Activated CD8-positive, alpha-beta memory T cell treated with anti-CD3 and anti-CD28 coated beads, Interleukin-2, amount 50 U/mL, for 48 hours (primary cell): ENCODE results near the gene GRK5.
"Not testable (repeated sequence)": the region's sequence is repeated elsewhere in the genome, so short reads cannot be mapped to it uniquely, and the experiment has no call there.

ENCODE experiments used
- DNase-seq: peaks from one replicate; pipeline ENCODE4 v3.0.0-alpha.2; 2020

The GRK5 gene

DNA sequence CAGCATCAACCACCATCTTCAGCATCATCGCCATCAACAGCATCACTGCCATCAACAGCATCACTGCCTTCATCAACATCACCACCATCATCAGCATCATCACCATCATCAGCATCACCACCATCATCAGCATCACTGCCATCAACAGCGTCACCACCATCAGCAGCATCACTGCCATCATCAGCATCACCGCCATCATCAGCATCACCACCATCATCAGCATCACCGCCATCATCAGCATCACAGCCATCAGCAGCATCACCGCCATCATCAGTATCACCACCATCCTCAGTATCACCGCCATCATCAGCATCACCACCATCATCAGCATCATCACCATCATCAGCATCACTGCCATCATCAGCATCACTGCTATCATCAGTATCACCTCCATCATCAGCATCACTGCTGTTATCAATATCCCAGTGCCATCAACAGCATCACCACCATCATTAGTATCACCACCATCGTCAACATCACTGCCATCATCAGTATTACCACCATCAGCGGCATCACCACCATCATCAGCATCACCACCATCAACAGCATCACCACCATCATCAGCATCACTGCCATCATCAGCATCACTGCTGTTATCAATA, 220.0 kb downstream of the GRK5 start:
- DNase-seq, result no peak

DNA sequence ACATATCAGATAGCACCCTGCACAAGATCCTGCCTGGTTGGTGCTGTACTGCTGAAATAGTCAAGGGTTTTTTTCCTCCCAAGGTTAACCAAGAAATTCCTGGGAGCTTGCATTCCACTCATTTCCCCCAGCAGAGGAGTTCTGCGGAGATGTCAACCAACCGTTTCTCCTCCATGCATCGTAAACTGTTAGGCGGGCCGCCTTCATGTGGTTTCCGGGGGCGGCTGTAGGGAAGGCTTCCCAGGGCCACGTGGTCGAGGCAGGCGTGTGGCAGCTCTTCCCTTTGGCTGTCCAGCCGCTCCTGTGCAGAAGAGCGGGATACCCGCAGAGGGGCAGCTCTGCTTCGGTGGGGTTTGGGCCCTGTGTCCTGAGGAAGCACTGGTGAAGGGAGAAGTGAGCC, 221.4 kb downstream of the GRK5 start:
- no peak for DNase-seq

DNA sequence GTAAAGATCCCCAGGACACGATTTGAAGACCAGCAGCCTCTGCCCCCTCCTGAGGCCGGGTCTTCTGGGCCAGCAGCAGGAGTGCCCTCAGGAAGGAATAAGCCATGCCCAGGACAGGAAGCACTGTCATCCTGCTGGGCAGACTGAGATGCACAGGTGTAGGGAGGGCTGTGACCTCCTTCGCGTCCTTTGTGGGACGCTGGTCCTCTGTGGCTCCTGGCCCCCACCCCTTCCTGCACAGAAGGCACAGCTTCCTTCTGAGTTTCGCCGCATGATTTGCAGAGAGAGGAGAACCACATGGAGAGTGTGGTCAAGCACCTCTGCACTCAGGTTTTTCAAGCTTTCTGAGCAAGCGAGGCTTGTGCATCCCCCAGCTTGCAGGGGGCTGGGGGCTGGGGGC, 222.4 kb downstream of the GRK5 start:
- no peak for DNase-seq

DNA sequence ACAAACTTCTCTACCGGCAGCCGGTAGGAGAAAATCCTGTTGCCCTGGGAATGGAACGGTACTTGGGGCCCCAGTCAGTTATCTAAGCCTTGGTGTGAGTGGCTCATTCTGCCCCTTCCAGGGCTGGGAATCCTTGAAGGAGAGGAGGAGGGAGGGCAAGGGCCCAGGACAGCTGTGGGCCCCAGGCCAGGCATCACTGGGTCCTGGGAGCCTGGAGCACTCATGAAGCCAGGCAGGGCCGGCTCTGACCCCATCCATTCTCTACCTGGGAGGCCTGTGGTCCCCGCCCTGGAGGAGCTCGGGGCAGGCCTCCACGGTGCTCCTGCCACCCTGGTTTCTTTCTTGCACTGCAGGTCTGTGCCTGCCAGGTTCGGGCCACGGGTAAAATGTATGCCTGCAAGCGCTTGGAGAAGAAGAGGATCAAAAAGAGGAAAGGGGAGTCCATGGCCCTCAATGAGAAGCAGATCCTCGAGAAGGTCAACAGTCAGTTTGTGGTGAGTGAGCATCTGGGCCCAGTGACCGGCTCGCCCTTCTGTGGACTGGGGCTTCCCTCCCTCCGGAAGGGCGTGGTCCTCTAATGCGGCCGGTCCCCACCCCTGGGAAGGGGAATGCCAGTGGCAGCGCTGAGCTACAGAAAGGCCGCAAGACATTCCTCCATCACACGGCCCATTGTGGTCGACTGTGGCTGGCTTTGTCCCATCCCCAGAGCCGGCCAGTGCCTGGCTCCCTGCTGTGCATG, 223.8 kb downstream of the GRK5 start:
- no peak for DNase-seq

DNA sequence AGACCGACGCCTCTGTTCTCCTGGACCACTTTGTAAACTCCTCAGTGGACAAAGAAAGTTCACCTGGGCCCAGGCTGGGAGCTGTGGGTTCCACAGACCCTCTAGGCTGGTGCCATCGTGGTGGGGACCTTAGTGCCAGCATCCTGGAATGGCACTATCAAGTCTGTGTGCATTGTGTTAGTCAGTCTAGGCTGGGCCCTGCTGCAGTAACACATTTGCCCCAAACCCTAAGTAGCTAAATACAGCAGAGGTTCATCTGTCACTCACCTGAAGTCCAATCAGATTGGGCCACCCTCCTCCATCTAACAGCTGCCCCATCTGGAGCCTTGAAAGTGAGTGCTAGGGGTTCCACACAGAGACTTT, 224.4 kb downstream of the GRK5 start:
- DNase-seq, result no peak

DNA sequence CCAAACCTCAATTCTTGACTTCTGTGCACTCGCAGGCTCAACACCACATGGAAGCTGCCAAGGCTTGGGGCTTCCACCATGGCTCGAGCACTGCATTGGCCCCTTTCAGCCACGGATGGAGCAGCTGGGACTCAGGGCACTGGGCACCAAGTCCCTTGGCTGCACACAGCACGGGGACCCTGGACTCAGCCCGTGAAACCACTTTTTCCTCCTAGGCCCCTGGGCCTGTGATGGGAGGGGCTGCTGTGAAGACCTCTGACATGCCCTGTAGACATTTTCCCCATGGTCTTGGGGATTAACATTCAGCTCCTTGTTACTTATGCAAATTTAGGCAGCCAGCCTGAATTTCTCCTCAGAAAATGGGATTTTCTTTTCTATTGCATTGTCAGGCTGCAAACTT, 227.6 kb downstream of the GRK5 start:
- DNase-seq, result not testable (repeated sequence)

DNA sequence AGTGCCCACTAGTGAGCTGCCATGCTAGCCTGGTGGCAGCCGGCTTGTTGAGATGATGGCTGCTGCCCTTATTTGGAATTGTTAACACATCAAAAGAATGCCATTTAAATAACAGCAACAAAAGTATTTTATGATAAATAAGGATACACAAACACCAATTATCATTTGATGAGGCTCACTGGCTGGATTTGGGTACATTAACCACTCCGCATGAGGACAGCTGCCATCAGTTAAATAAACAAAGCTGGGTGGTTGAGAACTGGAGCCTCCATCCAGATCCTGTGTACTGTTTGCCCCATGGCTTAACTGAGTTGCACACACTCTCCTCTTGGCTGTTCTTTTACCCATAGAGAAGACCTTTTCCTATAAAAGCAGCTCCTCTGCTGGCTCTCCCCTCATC, 231.3 kb downstream of the GRK5 start:
- DNase-seq, result no peak

DNA sequence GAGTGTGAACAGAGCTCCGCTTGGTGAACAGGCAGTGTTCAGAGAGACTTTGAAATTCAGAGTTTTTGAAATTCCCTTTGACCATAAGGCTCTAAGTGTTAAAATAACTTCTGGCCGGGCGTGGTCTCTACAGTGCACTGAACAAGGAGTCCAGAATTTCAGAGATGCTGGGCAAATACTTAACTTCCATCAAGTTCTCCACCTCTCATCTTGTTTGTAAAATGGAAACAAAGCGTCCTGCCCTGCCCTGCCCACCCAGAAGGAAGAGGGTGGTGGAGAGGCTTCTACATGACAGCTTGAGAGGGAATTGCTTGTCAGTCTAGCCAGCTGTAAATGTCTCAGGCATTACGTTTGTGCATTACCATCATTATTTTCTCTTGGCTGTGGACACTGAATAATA, 232.6 kb downstream of the GRK5 start:
- DNase-seq, result no peak

DNA sequence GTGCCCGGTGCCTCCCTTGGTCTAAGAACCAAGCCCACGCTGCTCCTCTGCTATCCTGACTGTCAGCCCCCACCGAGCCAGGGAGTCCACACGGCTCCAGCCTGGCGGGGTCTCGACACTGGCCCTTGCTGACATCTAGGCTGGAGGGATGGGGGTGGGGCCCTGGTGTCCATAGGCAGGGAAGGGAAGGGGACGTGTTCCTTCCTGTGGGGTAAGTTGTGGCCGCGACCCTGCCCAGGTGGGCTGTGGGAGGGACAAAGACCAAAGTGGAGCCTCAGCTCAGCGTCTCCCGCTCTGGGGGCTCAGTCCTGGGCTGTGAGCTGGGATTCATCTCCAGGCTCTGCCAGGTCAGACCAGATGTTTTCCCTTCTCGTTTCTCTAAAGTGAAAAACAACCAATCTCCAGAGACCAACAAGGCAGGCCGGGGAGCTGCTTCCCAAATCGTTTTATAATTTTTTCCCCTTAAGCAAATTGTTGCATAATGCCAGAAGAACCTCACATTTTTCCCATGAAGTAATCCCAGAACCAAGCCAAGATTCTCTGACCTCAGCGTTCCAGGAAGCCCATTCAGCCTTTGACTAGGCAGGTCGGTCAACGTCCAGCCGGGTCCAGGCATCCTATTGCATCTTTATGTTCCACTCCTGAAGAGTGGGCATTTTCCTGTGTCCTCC, 233.9 kb downstream of the GRK5 start:
- DNase-seq, result no peak

DNA sequence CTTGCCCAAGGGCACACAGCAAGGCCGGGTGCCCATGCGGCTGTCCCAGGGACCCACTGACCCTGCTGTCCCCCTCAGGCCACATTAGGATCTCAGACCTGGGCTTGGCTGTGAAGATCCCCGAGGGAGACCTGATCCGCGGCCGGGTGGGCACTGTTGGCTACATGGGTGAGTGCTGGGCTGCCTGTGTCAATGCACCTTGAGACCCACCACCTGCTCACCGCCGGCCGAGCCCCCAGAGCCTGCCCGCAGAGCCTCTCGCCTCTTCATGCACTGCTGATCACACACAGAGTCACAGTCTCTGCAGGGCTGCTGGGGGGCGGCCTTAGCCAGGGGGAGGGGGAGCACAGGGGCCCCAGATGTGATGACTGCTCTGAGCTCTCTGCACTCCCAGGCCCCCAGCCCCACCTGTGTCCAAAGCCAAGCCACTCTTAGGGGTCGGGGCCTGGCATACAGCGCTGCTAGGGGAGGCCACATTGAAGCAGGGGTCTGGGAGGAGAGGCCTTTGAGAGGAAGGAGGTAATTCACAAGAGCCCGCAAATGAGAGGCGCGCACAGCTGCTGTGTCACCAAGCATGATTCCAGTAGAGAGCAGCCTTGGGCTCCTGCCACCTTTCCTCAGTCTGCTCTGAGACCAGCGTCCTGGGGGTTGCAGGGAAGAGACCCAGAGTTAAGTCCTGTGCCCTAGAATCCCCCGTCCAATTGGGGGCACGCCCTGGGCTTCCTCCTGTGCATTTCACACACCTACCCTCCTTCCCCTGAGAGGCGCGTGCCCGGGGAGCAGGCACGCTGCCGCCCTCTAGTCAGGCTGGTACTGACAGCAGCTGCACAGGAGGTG, 234.8 kb downstream of the GRK5 start:
- DNase-seq, result no peak

DNA sequence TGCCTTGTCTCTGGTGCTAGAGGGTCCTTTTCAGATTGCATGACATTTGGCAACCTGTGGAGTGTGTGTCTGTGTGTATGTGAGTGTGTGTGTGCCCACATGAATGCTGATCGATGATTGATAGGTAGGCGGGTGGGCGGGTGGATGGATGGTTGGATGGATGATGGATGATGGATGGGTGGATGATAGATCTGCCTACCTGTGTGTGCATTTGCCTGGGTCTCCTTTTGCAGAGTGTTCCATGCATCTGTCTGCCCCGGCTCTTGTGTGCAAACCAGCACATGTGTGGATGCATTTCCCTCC, 235.3 kb downstream of the GRK5 start:
- no peak for DNase-seq

DNA sequence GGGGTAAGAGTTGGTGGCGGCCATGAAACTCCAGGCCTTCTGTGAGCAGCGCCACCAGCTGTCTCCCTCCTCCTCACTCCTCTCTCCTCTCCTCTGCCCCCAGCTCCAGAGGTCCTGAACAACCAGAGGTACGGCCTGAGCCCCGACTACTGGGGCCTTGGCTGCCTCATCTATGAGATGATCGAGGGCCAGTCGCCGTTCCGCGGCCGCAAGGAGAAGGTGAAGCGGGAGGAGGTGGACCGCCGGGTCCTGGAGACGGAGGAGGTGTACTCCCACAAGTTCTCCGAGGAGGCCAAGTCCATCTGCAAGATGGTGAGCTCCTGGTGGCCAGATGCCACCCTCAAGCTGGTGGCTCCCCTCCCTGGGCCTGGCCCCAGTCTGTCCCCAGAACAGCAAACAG, 236.1 kb downstream of the GRK5 start:
- DNase-seq, result no peak

DNA sequence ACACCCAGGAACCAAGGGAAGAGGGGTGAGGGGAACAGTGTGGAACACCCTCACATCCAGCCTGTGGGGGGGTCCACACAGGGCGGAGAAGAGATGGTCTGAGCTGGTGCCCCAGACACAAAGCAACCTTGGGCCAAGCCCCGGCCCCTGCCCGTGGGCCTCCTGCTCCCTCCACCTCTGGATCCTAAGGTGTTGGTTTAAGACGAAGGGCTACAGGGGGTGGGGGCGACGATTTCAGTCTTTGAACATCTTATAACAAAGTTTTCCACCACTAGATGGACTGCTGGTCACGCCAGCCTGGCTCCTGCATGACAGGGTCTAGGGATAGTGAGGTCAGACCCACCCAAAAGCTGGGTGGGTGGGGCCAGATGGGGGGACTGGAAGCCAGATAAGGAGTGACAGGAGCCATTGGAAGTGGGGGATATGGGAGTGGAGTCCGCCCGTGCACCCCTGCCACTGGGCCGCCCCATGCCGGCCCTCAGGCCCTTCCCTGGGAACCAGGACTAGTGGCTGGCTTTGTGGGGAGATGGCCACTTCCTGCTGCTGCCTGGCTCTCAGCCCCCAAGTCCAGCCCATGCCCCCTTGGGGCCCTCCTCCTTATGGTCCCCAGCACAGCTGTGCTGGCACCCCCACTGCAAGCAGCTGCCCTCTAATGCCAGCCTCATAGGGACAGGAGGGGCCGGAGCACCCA, 236.7 kb downstream of the GRK5 start:
- DNase-seq, result no peak

DNA sequence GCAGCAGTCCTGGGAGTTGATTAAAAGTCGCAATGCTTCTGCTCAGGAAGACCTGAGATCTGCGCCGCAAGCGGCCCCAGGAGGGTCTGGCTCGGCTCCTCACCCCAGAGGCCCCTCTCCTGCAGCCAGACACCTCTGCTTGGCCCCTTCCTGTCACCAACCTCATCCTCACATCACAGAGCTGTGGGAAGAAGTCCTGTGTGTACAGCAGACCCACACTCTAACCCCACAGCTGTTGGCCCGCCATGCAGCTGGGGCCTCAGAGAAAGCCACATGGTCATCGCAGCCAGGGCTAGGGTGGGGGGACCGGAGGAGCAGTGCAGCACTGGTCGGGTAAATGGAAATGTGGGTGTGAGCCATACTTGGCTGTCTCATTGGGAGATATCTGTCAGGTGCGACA, 237.5 kb downstream of the GRK5 start:
- DNase-seq, result no peak

DNA sequence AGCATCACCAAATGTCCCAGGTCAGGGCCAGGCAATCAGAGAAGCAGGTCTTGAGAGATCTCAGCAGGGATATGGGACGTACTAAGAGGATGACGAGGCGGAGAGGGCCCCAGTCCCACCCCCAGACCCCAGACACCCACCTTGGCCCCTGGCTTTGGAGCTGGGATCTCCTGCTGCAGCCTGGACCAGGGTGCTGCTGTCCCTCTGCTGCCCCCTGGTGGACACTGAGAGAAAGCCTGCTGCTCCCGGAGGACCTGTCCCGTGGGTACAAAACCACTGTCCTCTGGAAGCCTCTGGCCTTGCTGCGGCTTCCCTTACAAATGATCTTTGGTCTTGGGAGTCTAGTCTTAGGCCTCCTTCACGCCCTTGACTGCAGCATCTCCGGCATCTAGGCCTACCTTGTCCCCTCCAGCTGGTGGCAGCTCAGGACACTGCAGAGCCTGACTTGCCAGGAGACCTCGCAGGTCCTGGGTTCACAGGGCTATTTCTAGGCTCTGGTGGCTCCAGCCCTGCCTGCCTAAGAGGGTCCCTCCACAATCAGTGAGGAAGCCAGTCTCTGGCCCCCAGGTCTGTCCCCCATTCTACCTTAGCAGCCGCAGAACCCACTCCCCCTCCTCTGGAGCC, 238.1 kb downstream of the GRK5 start:
- peak; percentile 97 for DNase-seq

DNA sequence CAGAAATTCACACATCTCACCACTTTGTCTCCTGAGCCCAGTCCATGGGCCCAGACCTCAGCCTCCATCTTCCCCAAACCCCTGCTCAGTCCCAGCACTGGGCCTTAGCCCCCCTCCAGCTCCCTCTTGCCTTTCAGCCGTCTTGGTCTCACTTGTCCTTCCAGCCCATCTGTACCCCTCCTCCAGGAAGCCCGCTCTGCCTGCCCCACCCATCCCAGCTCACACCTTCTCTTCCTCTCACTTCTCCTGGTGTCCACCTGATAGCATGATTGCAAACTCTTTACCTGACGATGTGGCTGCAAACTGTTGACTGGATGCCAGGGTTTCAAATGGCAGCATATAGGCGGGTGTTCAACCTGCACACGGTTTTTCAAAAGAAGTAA, 238.6 kb downstream of the GRK5 start:
- no peak for DNase-seq

DNA sequence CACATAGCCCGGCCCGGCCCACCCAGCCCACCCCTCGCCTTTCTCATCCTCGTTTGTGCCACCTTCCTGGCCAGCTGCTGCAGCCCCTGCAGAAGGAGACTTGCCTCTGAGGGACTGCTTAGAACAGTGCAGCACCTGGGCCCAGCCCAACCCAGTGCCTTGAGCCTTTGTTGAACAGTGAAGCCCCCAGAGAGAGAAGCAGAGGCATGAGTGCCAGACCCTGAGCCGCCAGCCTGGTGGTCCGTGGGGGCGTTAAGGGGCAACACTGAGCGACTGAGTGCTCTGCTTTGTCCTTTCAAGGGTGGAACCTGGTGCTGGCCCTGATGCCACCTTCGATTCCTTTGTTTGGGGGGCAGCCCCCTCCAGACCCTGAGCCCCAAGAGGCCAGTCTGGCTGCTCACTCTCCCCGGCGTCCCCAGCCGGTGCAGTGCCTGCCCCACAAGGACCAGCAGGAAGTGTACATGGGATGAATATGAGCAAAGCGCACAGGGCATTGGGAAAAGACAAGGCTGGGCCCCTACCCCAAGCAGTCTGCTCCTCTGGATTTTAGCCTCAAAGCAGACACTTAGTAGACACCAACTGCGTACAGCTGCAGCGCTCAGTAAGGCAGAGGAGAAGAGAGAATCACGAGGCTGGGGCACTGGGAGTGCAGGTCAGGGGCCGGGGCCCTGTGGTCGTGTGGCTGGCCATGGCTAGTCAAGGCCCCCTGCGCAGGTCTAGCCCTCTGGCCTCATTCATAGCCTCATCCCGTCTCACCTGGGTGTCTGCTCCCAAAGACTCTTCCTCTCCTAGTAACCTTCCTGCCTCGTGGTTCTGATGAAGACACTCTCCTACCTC, 239.3 kb downstream of the GRK5 start:
- DNase-seq, result no peak

DNA sequence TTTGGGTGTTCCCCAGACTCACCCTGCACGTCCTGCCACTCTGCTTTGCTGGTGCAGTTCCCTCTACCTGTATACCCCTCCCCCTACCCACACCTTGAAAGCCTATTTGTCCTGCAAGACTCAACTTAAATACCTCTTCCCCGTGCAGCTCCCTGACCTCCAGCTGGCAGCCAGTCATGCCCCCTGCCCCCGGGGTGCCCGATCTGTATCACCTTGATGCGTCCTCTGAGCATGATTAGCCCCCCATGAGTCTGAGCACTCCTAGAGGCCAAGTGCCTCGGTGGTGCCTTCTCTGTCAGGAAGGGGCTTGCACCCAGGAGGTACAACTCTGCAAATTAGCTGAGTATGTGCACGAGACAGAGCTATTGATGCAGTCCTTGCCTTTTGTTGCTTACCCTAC, 240.1 kb downstream of the GRK5 start:
- DNase-seq, result no peak

DNA sequence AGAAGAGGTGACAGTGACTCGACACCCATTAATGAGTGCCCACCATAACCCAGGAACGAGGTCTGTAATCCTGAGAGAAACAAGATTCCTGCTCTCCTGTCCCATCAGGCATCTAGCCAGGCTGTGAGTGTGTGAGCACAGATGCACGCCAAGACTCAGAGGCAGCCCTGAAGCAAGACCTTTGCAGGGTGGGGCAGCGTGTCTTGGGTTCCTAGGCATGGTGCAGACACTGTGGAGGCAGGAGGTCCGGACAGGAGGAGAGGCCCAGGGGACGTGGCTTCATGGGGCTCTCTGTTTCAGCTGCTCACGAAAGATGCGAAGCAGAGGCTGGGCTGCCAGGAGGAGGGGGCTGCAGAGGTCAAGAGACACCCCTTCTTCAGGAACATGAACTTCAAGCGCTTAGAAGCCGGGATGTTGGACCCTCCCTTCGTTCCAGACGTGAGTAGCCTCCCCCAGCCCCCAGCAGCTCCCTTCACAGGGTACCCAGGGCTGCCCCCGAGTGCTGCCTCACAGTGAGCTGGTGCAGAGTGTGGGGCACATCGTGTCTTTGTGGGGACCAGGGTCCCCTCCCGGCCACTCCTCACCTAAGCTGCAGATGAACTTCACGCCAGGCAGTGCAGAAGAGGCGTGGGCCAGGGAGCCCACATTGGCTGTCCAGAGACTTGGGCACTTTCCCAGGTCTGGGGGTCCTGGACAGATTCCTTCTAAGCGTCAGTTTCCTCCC, 240.6 kb downstream of the GRK5 start:
- no peak for DNase-seq

DNA sequence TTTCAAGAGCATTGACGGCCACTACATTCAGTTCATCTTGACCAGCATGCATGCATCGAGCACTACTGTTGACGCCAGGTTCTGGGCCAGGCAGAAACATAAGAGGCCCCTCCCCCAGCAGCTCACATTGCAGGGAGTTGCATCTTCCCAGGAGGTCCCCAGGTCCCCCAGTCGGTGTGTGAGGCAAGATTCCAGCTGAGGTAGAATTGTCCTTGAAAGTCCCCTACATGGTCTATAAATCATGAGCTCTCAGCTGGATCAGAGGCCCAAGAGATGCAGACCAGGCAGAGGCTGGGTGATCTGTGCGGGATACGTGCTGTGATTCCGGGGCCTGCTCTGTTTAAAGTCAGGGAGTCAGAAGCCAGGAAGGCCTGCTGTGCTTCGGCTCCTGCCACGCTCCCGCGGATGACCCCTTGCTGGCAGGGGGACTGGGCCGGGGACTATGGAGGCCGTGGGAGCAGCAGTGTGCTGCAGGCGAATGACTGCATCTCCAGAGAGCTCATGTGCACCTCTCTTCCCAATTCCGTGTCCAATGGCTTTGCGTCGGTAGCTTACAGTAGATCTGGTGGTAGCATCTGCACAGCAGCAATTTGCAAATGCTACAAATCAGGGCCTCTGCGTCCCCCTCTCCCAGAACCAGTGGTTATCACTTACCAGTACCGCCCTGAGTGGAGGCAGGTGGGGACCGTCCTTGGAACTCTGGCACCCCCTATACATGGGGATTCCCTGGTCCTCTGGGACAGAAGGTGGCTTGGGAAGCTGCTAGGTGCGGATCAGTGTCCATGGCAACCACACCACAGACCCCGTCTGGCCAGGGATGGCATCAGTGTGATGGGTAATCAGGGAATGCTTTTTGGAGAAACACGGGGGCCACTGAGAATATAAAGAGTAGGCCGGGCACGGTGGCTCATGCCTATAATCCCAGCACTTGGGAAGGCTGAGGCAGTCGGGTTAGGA, 241.5 kb downstream of the GRK5 start:
- no peak for DNase-seq
